ENCODE results near the gene LARP1B. TPM values are rescaled to one million over a fixed set of nuclear protein-coding genes. Genes with fewer than 3 reads are reported as not detected.

The LARP1B gene
- total and polyA plus RNA-seq, 9 of the 15 experiments (the other 6 are each of a cell fraction or from before 2014, with no cell fraction given): 19.2 to 59.7 (median 37.9) TPM

DNA sequence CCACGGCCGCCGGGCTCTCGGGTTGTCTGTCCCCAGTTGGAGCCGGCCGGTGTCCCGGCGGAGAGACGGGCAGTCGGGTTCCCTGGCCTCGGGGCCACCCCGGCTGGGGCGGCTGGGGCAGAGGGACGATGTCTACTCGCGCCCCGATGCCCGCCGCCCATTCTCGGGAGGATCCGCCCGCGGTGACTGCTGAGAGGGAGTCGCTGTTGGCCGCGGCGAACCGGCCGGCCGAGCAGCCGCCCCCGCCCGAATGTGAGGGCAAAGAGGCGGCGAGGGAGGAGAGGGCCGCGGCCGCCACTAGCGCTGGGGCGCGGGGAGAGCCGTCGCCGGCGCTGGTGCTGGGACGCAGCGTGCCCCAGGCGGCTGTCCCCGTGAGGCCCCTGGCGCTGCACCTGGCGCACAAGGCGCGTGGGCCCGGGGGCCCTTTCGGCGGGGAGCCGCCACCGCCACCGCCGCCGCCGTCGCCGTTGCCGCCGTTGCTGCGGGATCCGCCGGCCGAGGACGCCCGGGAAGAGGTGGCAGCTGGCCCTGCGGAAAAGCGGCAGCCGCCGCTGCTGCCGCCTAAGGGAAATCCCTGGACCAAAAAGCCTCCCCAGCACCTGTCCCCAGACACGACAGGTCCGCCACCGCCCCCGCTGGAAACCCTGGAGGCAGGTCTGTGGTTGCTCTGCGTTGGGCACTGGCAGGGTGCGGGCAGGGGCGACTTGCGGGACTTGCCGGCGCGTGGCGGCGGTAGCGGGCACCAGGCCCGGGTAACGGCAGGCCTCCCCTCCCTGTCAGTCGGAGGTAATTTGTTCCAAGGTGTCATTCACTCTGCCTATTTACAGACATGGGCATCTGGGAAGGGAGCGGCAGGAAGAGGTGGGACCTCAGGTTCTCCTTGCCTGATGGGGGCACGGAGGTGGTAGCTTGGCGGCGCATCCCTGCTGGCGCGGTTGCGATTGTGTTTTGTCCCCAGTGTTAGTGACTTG is 739 bp downstream of the LARP1B start (continued):
- TF ChIP-seq, protein P1, sequence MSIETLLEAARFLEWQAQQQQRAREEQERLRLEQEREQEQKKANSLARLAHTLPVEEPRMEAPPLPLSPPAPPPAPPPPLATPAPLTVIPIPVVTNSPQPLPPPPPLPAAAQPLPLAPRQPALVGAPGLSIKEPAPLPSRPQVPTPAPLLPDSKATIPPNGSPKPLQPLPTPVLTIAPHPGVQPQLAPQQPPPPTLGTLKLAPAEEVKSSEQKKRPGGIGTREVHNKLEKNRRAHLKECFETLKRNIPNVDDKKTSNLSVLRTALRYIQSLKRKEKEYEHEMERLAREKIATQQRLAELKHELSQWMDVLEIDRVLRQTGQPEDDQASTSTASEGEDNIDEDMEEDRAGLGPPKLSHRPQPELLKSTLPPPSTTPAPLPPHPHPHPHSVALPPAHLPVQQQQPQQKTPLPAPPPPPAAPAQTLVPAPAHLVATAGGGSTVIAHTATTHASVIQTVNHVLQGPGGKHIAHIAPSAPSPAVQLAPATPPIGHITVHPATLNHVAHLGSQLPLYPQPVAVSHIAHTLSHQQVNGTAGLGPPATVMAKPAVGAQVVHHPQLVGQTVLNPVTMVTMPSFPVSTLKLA (conservative IDR thresholded peaks at IDR 0.05): 0 out of 4 replicates have a peak, but pooled peaks of 1 of the 2 experiments have one; percentile 19
- TF ChIP-seq KLF16 (IDR thresholded peaks at IDR 0.05) (no peak), DNMT1 (IDR thresholded peaks at IDR 0.05) (no peak), TRIM24 (IDR thresholded peaks at IDR 0.05) (no peak), FOXJ3 (CRISPR knock-in tag; IDR thresholded peaks at IDR 0.05) (no peak), PTTG1 (tag; IDR thresholded peaks at IDR 0.05; ENCODE audit: low read depth) (no peak), POLR2A (conservative IDR thresholded peaks at IDR 0.05) (no peak), ZSCAN32 (CRISPR knock-in tag; IDR thresholded peaks at IDR 0.05) (no peak), E4F1 (CRISPR knock-in tag; IDR thresholded peaks at IDR 0.05; ENCODE audit: borderline replicate concordance) (no peak), E2F5 (CRISPR knock-in tag; IDR thresholded peaks at IDR 0.05) (0 out of 2 replicates have a peak, but pooled peaks have one; percentile 7), GTF2E2 (tag; IDR thresholded peaks at IDR 0.05) (no peak), FOXP1 (CRISPR knock-in tag; IDR thresholded peaks at IDR 0.05) (0 out of 2 replicates have a peak, but pooled peaks have one; percentile 24), SAP30 (IDR thresholded peaks at IDR 0.05; ENCODE audit: borderline replicate concordance, insufficient read depth, low read depth, low read length, poor library complexity, severe bottlenecking) (peak; percentile 64), DEAF1 (CRISPR knock-in tag; IDR thresholded peaks at IDR 0.05) (no peak)
- TF ChIP-seq, protein P2, sequence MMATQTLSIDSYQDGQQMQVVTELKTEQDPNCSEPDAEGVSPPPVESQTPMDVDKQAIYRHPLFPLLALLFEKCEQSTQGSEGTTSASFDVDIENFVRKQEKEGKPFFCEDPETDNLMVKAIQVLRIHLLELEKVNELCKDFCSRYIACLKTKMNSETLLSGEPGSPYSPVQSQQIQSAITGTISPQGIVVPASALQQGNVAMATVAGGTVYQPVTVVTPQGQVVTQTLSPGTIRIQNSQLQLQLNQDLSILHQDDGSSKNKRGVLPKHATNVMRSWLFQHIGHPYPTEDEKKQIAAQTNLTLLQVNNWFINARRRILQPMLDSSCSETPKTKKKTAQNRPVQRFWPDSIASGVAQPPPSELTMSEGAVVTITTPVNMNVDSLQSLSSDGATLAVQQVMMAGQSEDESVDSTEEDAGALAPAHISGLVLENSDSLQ (IDR thresholded peaks at IDR 0.05): peak; percentile 56
- TF ChIP-seq, protein P3, sequence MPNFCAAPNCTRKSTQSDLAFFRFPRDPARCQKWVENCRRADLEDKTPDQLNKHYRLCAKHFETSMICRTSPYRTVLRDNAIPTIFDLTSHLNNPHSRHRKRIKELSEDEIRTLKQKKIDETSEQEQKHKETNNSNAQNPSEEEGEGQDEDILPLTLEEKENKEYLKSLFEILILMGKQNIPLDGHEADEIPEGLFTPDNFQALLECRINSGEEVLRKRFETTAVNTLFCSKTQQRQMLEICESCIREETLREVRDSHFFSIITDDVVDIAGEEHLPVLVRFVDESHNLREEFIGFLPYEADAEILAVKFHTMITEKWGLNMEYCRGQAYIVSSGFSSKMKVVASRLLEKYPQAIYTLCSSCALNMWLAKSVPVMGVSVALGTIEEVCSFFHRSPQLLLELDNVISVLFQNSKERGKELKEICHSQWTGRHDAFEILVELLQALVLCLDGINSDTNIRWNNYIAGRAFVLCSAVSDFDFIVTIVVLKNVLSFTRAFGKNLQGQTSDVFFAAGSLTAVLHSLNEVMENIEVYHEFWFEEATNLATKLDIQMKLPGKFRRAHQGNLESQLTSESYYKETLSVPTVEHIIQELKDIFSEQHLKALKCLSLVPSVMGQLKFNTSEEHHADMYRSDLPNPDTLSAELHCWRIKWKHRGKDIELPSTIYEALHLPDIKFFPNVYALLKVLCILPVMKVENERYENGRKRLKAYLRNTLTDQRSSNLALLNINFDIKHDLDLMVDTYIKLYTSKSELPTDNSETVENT (CRISPR knock-in tag; IDR thresholded peaks at IDR 0.05): peak; percentile 72
